ENCODE data around the gene HNRNPA2B1. TPM values are rescaled to one million over a fixed set of nuclear protein-coding genes. Genes with fewer than 3 reads are reported as not detected.

Gene HNRNPA2B1
- polyA plus RNA-seq, 1 of the 3 experiments (the other 2 are of a cell fraction): 483 TPM

- 97% methylated on average over 1 of the region's 1 CpG for WGBS (ENCODE audit: low lambda C conversion rate)
- Histone ChIP-seq H3K9me3 (no peaks in the 10 kb centered on the region), H2AFZ (ENCODE audit: low read depth) (no peak overlapping the region), H3K36me3 (replicated peaks in 1 of 2; ENCODE audit: control insufficient read depth in 1 of 2, insufficient read depth in 2 of 2, low read length in 1 of 2) (peaks cover 0 to 6% of the 10 kb centered on the region in 2 experiments), H3K27me3 (ENCODE audit: insufficient read depth) (no peaks in the 10 kb centered on the region), H3K9me2 (no peaks in the 10 kb centered on the region), H3K9ac (no peak overlapping the region), H3K27ac (ENCODE audit: low read depth in 2 of 2, low read length in 1 of 2) (no peak overlapping the region), H3K4me3 (ENCODE audit: low read depth in 2 of 2, low read length in 1 of 2) (no peak overlapping the region), H3F3A (replicated peaks; ENCODE audit: insufficient read depth) (peaks cover 5% of the 10 kb centered on the region), H4K20me1 (ENCODE audit: insufficient read depth) (no peaks in the 10 kb centered on the region), H3K79me2 (ENCODE audit: insufficient read depth) (peaks cover 12% of the 10 kb centered on the region; the same call in 1 of the 2 replicates), H3K4me1 (ENCODE audit: control insufficient read depth in 1 of 2, insufficient read depth in 2 of 2, low read depth in 1 of 2, low read length in 1 of 2) (peaks cover 0 to 3% of the 10 kb centered on the region in 2 experiments; a peak in 1 of 4 replicates), H3K4me2 (no peak overlapping the region)
- DNase-seq: no peak
- TF ChIP-seq FOXJ3 (CRISPR knock-in tag; IDR thresholded peaks at IDR 0.05): no peak
- no peak for TF ChIP-seq JUND (IDR thresholded peaks at IDR 0.05)
- TF ChIP-seq, protein P1, sequence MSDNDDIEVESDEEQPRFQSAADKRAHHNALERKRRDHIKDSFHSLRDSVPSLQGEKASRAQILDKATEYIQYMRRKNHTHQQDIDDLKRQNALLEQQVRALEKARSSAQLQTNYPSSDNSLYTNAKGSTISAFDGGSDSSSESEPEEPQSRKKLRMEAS (IDR thresholded peaks at IDR 0.05; ENCODE audit: low read depth): no peak
- TF ChIP-seq RFX5 (IDR thresholded peaks at IDR 0.05; ENCODE audit: low read length): no peak
- ChIA-PET POLR2A (no interaction called here), CTCF (interaction anchor here (0.7 to 1.6 kb wide), 5 partner anchors 11 to 279 kb away, joined by 3 to 4 read pairs (median 3); no protein-coding TSS in a partner anchor)
These were observed 28.5 kb downstream of the HNRNPA2B1 start for GRCh38 chr7:26172048-26172447.

DNA sequence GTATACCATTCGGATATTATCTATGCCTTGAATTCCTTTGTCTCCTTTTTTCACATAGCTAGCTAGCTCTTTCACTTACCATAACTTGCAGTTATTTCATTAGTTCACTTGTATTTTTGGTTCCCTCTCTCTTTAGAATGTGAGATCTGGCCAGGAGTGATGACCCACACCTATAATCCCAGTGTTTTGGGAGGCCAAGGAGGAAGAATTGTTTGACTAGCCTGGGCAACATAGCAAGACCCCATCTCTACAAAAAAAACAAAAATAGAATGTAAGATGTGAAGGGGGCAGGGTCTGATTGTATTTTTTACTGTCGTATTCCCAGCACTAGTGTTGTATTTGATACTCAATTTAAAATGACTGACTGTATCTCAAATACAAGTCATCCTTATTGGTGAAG lies 28.9 kb downstream of the HNRNPA2B1 start:
- Histone ChIP-seq H3K36me3 (replicated peaks in 1 of 2; ENCODE audit: control insufficient read depth in 1 of 2, insufficient read depth in 2 of 2, low read length in 1 of 2) (peaks cover 0 to 6% of the 10 kb centered on the region in 2 experiments), H3K4me1 (ENCODE audit: control insufficient read depth in 1 of 2, insufficient read depth in 2 of 2, low read depth in 1 of 2, low read length in 1 of 2) (peaks cover 0 to 3% of the 10 kb centered on the region in 2 experiments; a peak in 1 of 4 replicates), H3K9me2 (no peaks in the 10 kb centered on the region), H4K20me1 (ENCODE audit: insufficient read depth) (no peaks in the 10 kb centered on the region), H3K79me2 (ENCODE audit: insufficient read depth) (peaks cover 12% of the 10 kb centered on the region; the same call in 1 of the 2 replicates), H3K4me3 (ENCODE audit: low read depth in 2 of 2, low read length in 1 of 2) (no peak overlapping the region), H3K9ac (no peak overlapping the region), H3K4me2 (no peak overlapping the region), H2AFZ (ENCODE audit: low read depth) (no peak overlapping the region), H3K27me3 (ENCODE audit: insufficient read depth) (no peaks in the 10 kb centered on the region), H3K27ac (ENCODE audit: low read depth in 2 of 2, low read length in 1 of 2) (no peak overlapping the region), H3F3A (replicated peaks; ENCODE audit: insufficient read depth) (peaks cover 5% of the 10 kb centered on the region), H3K9me3 (no peaks in the 10 kb centered on the region)
- TF ChIP-seq FOSL2 (IDR thresholded peaks at IDR 0.05; ENCODE audit: borderline replicate concordance, low read depth) (no peak), REST (IDR thresholded peaks at IDR 0.05; ENCODE audit: low read depth, low read length) (no peak), MXI1 (IDR thresholded peaks at IDR 0.05; ENCODE audit: low read depth, low read length) (no peak), EZH2phosphoT487 (IDR thresholded peaks at IDR 0.05; ENCODE audit: borderline replicate concordance, low read depth) (no peak), FOXJ3 (CRISPR knock-in tag; IDR thresholded peaks at IDR 0.05) (no peak), MEF2A (IDR thresholded peaks at IDR 0.05; ENCODE audit: borderline replicate concordance, low read depth) (no peak), NRF1 (IDR thresholded peaks at IDR 0.05; ENCODE audit: low read depth, low read length) (no peak)
- TF ChIP-seq, protein P2, sequence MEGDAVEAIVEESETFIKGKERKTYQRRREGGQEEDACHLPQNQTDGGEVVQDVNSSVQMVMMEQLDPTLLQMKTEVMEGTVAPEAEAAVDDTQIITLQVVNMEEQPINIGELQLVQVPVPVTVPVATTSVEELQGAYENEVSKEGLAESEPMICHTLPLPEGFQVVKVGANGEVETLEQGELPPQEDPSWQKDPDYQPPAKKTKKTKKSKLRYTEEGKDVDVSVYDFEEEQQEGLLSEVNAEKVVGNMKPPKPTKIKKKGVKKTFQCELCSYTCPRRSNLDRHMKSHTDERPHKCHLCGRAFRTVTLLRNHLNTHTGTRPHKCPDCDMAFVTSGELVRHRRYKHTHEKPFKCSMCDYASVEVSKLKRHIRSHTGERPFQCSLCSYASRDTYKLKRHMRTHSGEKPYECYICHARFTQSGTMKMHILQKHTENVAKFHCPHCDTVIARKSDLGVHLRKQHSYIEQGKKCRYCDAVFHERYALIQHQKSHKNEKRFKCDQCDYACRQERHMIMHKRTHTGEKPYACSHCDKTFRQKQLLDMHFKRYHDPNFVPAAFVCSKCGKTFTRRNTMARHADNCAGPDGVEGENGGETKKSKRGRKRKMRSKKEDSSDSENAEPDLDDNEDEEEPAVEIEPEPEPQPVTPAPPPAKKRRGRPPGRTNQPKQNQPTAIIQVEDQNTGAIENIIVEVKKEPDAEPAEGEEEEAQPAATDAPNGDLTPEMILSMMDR (IDR thresholded peaks at IDR 0.05): no peak
- TF ChIP-seq, protein P3, sequence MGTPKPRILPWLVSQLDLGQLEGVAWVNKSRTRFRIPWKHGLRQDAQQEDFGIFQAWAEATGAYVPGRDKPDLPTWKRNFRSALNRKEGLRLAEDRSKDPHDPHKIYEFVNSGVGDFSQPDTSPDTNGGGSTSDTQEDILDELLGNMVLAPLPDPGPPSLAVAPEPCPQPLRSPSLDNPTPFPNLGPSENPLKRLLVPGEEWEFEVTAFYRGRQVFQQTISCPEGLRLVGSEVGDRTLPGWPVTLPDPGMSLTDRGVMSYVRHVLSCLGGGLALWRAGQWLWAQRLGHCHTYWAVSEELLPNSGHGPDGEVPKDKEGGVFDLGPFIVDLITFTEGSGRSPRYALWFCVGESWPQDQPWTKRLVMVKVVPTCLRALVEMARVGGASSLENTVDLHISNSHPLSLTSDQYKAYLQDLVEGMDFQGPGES (IDR thresholded peaks at IDR 0.05; ENCODE audit: low read depth, low read length): no peak
- ChIA-PET CTCF (interaction anchor here (0.7 to 1.6 kb wide), 6 partner anchors 11 to 278 kb away, joined by 3 to 4 read pairs (median 3); no protein-coding TSS in a partner anchor), POLR2A (no interaction called here)
- no peak for DNase-seq
- WGBS (ENCODE audit: low lambda C conversion rate): 91% methylated on average over 2 of the region's 2 CpGs
